Pulmonary artery endothelial cell (primary cell): ENCODE data around the gene FAM241B. TPM values are rescaled to one million over a fixed set of nuclear protein-coding genes. Genes with fewer than 3 reads are reported as not detected.

Source experiments
- DNase-seq: peaks from one replicate; pipeline ENCODE4 v3.0.0-alpha.2; 2011; ENCODE audit warnings: low read depth, low spot score
- total RNA-seq: library from RNA; depleted of rRNA; stranded (reverse); fragments of >200 nt; gene quantifications from 2 replicates; pipeline ENCODE4 v1.2.3, GENCODE V29; 2014

FAM241B gene
- total RNA-seq: 0.20 TPM in 1 of 2 replicates, not detected in the other

GRCh38 chr10:69629897-69630650 lies at the start of gene FAM241B:
FAM241B (plus strand) TSS chr10:69630247; CDS start chr10:69631744, 1,497 bp downstream.
- no peak for DNase-seq

- DNase-seq: no peak
Measured at GRCh38 chr10:69580435-69580834, 49.6 kb upstream of the FAM241B start.

GRCh38 chr10:69583106-69583505 lies 46.9 kb upstream of the FAM241B start:
- no peak for DNase-seq

GRCh38 chr10:69584624-69585023 lies 45.4 kb upstream of the FAM241B start:
- DNase-seq: no peak

GRCh38 chr10:69588358-69588757 lies 41.7 kb upstream of the FAM241B start:
- no peak for DNase-seq

- DNase-seq: no peak
Measured at GRCh38 chr10:69600761-69601330, 29.2 kb upstream of the FAM241B start.

- no peak for DNase-seq
Measured at GRCh38 chr10:69609077-69609476, 21.0 kb upstream of the FAM241B start.

- no peak for DNase-seq
Measured at GRCh38 chr10:69612760-69613159, 17.3 kb upstream of the FAM241B start.

GRCh38 chr10:69614130-69614529 lies 15.9 kb upstream of the FAM241B start:
- DNase-seq: no peak

- no peak for DNase-seq
Measured at GRCh38 chr10:69616358-69616757, 13.7 kb upstream of the FAM241B start.

- DNase-seq: no peak
Measured at GRCh38 chr10:69618746-69619145, 11.3 kb upstream of the FAM241B start.

- no peak for DNase-seq
Measured at GRCh38 chr10:69619626-69620025, 10.4 kb upstream of the FAM241B start.

GRCh38 chr10:69620625-69621024 lies 9.4 kb upstream of the FAM241B start:
- no peak for DNase-seq

GRCh38 chr10:69624245-69624786 lies 5.7 kb upstream of the FAM241B start:
- no peak for DNase-seq

GRCh38 chr10:69626826-69627225 lies 3.2 kb upstream of the FAM241B start:
- DNase-seq: no peak

GRCh38 chr10:69628891-69629290 lies 1.2 kb upstream of the FAM241B start:
- no peak for DNase-seq

GRCh38 chr10:69629519-69629896 lies 539 bp upstream of the FAM241B start:
- no peak for DNase-seq

GRCh38 chr10:69630651-69631400 lies 779 bp downstream of the FAM241B start:
- DNase-seq: no peak

GRCh38 chr10:69631566-69631965 lies 1.5 kb downstream of the FAM241B start:
- DNase-seq: no peak

- DNase-seq: no peak
Measured at GRCh38 chr10:69632516-69633199, 2.6 kb downstream of the FAM241B start.
